ENCODE results near the gene STMN3.

STMN3 gene

GRCh38 chr20:63611646-63612045 is 41.6 kb downstream of the STMN3 start:
- ChIA-PET POLR2A (interaction anchor here (0.6 kb wide), 1 partner anchor 40 kb away, joined by 3 read pairs; no protein-coding TSS in a partner anchor), CTCF (interaction anchor here (0.6 kb wide), 1 partner anchor 9 kb away, joined by 3 read pairs; no protein-coding TSS in a partner anchor)
- Histone ChIP-seq H3K9me3 (ENCODE audit: control insufficient read depth, insufficient read depth, low read depth, low read length) (no peaks in the 10 kb centered on the region), H3K4me3 (ENCODE audit: low read depth, low read length) (no peak overlapping the region), H3K27ac (ENCODE audit: extremely low read depth, low read depth, low read length) (no peak overlapping the region), H3K4me1 (ENCODE audit: control insufficient read depth, insufficient read depth, low read length) (no peaks in the 10 kb centered on the region), H3K36me3 (ENCODE audit: control insufficient read depth in 2 of 2, insufficient read depth in 1 of 2, low read length in 2 of 2) (peaks cover 6 to 22% of the 10 kb centered on the region in 2 experiments; a peak in 2 of 3 replicates)
- no peak for TF ChIP-seq ZNF664 (tag by site-specific recombination; IDR thresholded peaks at IDR 0.05)
- TF ChIP-seq GLI4 (tag by site-specific recombination; IDR thresholded peaks at IDR 0.05), result no peak
- TF ChIP-seq ZNF239 (tag by site-specific recombination; IDR thresholded peaks at IDR 0.05), result no peak
- TF ChIP-seq ZNF623 (tag by site-specific recombination; IDR thresholded peaks at IDR 0.05), result no peak
- no peak for TF ChIP-seq ZNF645 (tag by site-specific recombination; IDR thresholded peaks at IDR 0.05)
- no peak for TF ChIP-seq ZNF621 (tag by site-specific recombination; IDR thresholded peaks at IDR 0.05)
- no peak for TF ChIP-seq ZNF155 (tag by site-specific recombination; IDR thresholded peaks at IDR 0.05)
- no peak for TF ChIP-seq ZNF707 (tag by site-specific recombination; IDR thresholded peaks at IDR 0.05)
- no peak for TF ChIP-seq ZNF146 (tag by site-specific recombination; IDR thresholded peaks at IDR 0.05)
- no peak for TF ChIP-seq ZBTB49 (tag by site-specific recombination; IDR thresholded peaks at IDR 0.05; ENCODE audit: low read depth)
- no peak for TF ChIP-seq ZNF518A (tag by site-specific recombination; conservative IDR thresholded peaks at IDR 0.05; ENCODE audit: low read depth)
- no peak for TF ChIP-seq ZNF114 (tag by site-specific recombination; IDR thresholded peaks at IDR 0.05)
- TF ChIP-seq ZNF777 (tag by site-specific recombination; IDR thresholded peaks at IDR 0.05; ENCODE audit: borderline replicate concordance), result no peak
- no peak for TF ChIP-seq PRDM6 (tag by site-specific recombination; IDR thresholded peaks at IDR 0.05)
- no peak for TF ChIP-seq ZNF248 (tag by site-specific recombination; IDR thresholded peaks at IDR 0.05)

Data from HEK293 (cell line).